Natural killer cell (primary cell): ENCODE results near the gene DIP2A. TPM values are rescaled to one million over a fixed set of nuclear protein-coding genes. Genes with fewer than 3 reads are reported as not detected.

Experiments used
- ATAC-seq, 3 donors: fragments of 150-1000 bp in 2 of 3; fragments of 200-7000 bp in 1 of 3; cut with Tn5 transposase; 1 replicate in 1 of 3; 2 replicates in 2 of 3; pipeline ENCODE4 v1.10.0; 2021; ENCODE audit warnings: mild to moderate bottlenecking in 2 of 3, moderate library complexity in 2 of 3
- DNase-seq, 2 donors: peaks; one replicate each; pipeline versions ENCODE4 v3.0.0 to v3.0.0-alpha.2; 2013 to 2021; ENCODE audit warnings: mixed read lengths in 1 of 2
- H3K27ac ChIP-seq: one replicate; pipeline ENCODE4 v1.5.1; 2013; ENCODE audit warnings: mild to moderate bottlenecking, low read length
- H3K27me3 ChIP-seq: one replicate; pipeline ENCODE4 v1.6.1; 2013; ENCODE audit warnings: low read length; ENCODE audit not compliant: control insufficient read depth, insufficient read depth
- H3K36me3 ChIP-seq: one replicate; pipeline ENCODE4 v1.6.1; 2013; ENCODE audit warnings: low read length; ENCODE audit not compliant: control insufficient read depth, insufficient read depth
- H3K4me1 ChIP-seq: one replicate; pipeline ENCODE4 v1.6.1; 2013; ENCODE audit warnings: low read length; ENCODE audit not compliant: control insufficient read depth, insufficient read depth
- H3K4me3 ChIP-seq: one replicate; pipeline ENCODE4 v1.5.1; 2013; ENCODE audit warnings: low read length
- H3K9me3 ChIP-seq: one replicate; pipeline ENCODE4 v1.6.1; 2013; ENCODE audit warnings: low read length; ENCODE audit not compliant: control insufficient read depth, insufficient read depth
- H3K27ac Mint-ChIP-seq, 2 donors: one replicate each; pipeline ENCODE4 v1.8.0; 2022; ENCODE audit warnings: mild to moderate bottlenecking in 2 of 2, mixed read lengths in 2 of 2, moderate library complexity in 1 of 2
- H3K27me3 Mint-ChIP-seq, 2 donors: one replicate each; pipeline ENCODE4 v1.8.0; 2022; ENCODE audit warnings: low read depth in 2 of 2, mixed read lengths in 2 of 2
- H3K36me3 Mint-ChIP-seq: one replicate; pipeline ENCODE4 v1.8.0; 2022; ENCODE audit warnings: mixed read lengths
- H3K4me1 Mint-ChIP-seq, 2 donors: one replicate each; pipeline ENCODE4 v1.8.0; 2022; ENCODE audit warnings: mixed read lengths in 2 of 2
- H3K4me3 Mint-ChIP-seq: one replicate; pipeline ENCODE4 v1.8.0; 2022; ENCODE audit warnings: mild to moderate bottlenecking, moderate library complexity, mixed read lengths
- H3K9me3 Mint-ChIP-seq, 2 donors: one replicate each; pipeline ENCODE4 v1.8.0; 2022; ENCODE audit warnings: mixed read lengths in 2 of 2
- CTCF ChIP-seq: fragments of 200-600 bp; IDR thresholded peaks from one replicate; pipeline ENCODE4 v1.8.0; 2022; ENCODE audit warnings: antibody characterized with exemption
- WGBS: methylation state at CpG from one replicate; pipeline ENCODE4 v1.1.7; 2013; ENCODE audit warnings: missing lambda C conversion rate; ENCODE audit not compliant: insufficient coverage; 5-methylcytosine and 5-hydroxymethylcytosine counted together
- intact Hi-C: fragments of 100-400 bp; cut with micrococcal nuclease; formaldehyde crosslinking; loops from one replicate; pipeline ENCODE4 v1.14.2; 2022
- total RNA-seq, 4 donors: library from RNA; stranded (reverse); fragments of 120-200 nt in 1 of 4; gene quantifications; one replicate each; pipeline versions ENCODE4 v1.2.3 to v1.2.4, GENCODE V29; 2013 to 2022

The DIP2A gene
- total RNA-seq, 3 donors from 2014 or later (not counting 1 experiment from before 2014, with no cell fraction given), result 166 to 308 (median 170) TPM

GRCh38 chr21:46455575-46456385, 2.9 kb upstream of the DIP2A start:
- TF ChIP-seq CTCF, result no peak
- ATAC-seq, result no peak
- no peak overlapping the region for H3K27ac ChIP-seq
- H3K4me3 ChIP-seq, result no peak overlapping the region
- H3K9me3 ChIP-seq, result no peaks in the 10 kb centered on the region
- 92% methylated on average over 10 of the region's 10 CpGs for WGBS
- H3K4me1 ChIP-seq, result peaks cover 27% of the 10 kb centered on the region
- intact Hi-C loops, result loop anchor here (10.0 kb wide), 1 partner anchor 131 kb away; the partner anchor contains the start of genes C21orf58 and PCNT
- H3K36me3 Mint-ChIP-seq, result no peaks in the 10 kb centered on the region
- H3K27me3 Mint-ChIP-seq, result no peaks in the 10 kb centered on the region
- H3K4me3 Mint-ChIP-seq, result no peak overlapping the region
- H3K27me3 ChIP-seq, result no peaks in the 10 kb centered on the region
- H3K27ac Mint-ChIP-seq, result peak overlapping the region; percentile 8 to 54
- H3K36me3 ChIP-seq, result peaks cover 2% of the 10 kb centered on the region
- no peak for DNase-seq
- peaks cover 40 to 55% of the 10 kb centered on the region in 2 donors for H3K4me1 Mint-ChIP-seq
- H3K9me3 Mint-ChIP-seq, result no peaks in the 10 kb centered on the region

DNA sequence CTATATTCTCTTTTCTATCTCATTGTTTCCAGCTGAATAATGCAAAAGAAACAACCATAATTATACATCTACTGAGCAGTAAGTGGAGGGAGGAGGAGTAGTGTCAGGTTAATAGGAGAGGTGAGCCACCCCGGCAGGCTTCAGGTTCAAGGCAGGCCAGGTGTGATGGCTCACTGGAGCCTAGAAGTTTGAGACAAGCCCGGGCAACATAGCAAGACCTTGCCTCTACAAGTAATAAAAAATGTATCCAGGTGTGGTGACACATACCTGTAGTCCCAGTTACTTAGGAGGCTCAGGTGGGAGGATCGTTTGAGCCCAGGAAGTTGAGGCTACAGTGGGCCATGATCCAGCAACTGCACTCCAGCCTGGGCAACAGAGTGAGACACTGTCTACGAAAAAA, 1.9 kb upstream of the DIP2A start:
- WGBS, result 95% methylated on average over 4 of the region's 4 CpGs
- Histone ChIP-seq H3K27ac (no peak overlapping the region), H3K4me1 (peaks cover 28% of the 10 kb centered on the region), H3K9me3 (no peaks in the 10 kb centered on the region), H3K4me3 (no peak overlapping the region), H3K27me3 (no peaks in the 10 kb centered on the region), H3K36me3 (peaks cover 2% of the 10 kb centered on the region)
- intact Hi-C loops, result loop anchor here (10.0 kb wide), 1 partner anchor 132 kb away; the partner anchor contains the start of genes C21orf58 and PCNT
- Mint-ChIP-seq H3K4me3 (peak overlapping the region; percentile 56), H3K27me3 (no peaks in the 10 kb centered on the region), H3K36me3 (no peaks in the 10 kb centered on the region), H3K4me1 (peaks cover 41 to 58% of the 10 kb centered on the region in 2 donors), H3K9me3 (no peaks in the 10 kb centered on the region), H3K27ac (peak overlapping the region in 1 of 2 donors; percentile 54)
- ATAC-seq (no peak), DNase-seq (no peak)
- no peak for TF ChIP-seq CTCF

GRCh38 chr21:46457801-46458314, 833 bp upstream of the DIP2A start:
- under 1% methylated on average over 30 of the region's 30 CpGs for WGBS
- H3K4me1 ChIP-seq, result peaks cover 28% of the 10 kb centered on the region
- Mint-ChIP-seq H3K4me3 (peak overlapping the region; percentile 87), H3K4me1 (peaks cover 40 to 58% of the 10 kb centered on the region in 2 donors), H3K27me3 (no peaks in the 10 kb centered on the region), H3K36me3 (no peaks in the 10 kb centered on the region), H3K27ac (peak overlapping the region; percentile 92), H3K9me3 (no peaks in the 10 kb centered on the region)
- DNase-seq (no peak), ATAC-seq (peak; percentile 5 to 16 (median 10))
- peak overlapping the region; percentile 87 for H3K27ac ChIP-seq
- H3K4me3 ChIP-seq, result peak overlapping the region; percentile 89
- no peak for TF ChIP-seq CTCF
- H3K27me3 ChIP-seq, result no peaks in the 10 kb centered on the region
- H3K9me3 ChIP-seq, result no peaks in the 10 kb centered on the region
- H3K36me3 ChIP-seq, result peaks cover 2% of the 10 kb centered on the region
- intact Hi-C loops, result loop anchor here (1.0 to 10.0 kb wide), 2 partner anchors 34 to 133 kb away; partner anchors contain the start of genes C21orf58 and PCNT
